Endometrial microvascular endothelial cells (primary cell): ENCODE results near the gene LCLAT1. TPM values are rescaled to one million over a fixed set of nuclear protein-coding genes. Genes with fewer than 3 reads are reported as not detected.

ENCODE experiments used
- in situ Hi-C: cut with HindIII; loops from 2 replicates; pipeline ENCODE4 v1.10.0; 2017; ENCODE audit warnings: low sequenced_read_pairs, low pct_unique_long_range_greater_than_20kb; ENCODE audit errors: inconsistent ontology term
- total RNA-seq: library from RNA; depleted of rRNA; stranded (reverse); fragments of >200 nt; gene quantifications from one replicate; pipeline ENCODE4 v1.2.3, GENCODE V29; 2015; ENCODE audit errors: inconsistent ontology term

Gene LCLAT1
- 16.8 TPM for total RNA-seq

DNA sequence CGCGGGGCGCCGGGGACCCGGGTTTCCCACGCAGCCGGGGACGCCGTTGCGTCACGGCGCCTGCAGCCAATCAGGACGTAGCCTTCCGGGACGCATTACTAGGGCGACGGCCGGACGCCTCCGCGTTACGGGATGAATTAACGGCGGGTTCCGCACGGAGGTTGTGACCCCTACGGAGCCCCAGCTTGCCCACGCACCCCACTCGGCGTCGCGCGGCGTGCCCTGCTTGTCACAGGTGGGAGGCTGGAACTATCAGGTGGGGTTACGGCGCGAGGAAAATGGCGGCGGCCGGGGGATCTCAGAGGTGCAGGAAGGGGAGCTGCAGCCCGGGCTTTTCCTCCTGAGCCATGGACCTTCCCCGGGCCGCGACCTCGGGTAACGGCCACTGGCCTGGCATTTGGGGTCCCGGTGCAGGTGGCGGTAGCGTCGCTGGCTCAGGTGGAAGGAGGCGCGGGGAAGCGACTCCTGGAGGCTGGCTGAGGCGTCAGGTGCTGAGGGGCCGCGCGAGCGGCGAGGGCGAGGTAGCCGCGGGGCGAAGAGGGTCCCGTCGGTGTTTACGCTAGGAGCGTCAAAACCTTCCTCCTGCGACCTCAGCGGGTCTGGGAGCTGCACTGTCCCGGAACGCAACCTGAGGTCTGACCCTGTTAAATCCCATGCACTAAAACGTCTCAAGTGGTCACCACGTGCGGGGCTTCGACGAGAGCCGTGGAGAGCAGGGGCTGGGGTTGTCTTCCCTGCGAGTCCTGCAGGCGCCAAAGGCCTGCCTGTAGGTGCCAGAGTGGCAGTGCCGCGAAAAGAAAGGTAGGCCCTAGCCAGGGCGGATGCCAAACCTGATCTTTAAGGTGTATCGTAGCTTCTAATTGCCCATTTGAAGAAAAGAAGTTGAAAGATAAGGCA lies at the start of gene LCLAT1:
Gene LCLAT1 (plus strand): TSS at position 98 of the 897 bp plus-strand sequence. CDS start 78,345 bp downstream, outside the sequence.
- in situ Hi-C loops, result loop anchor here (25.0 kb wide), 1 partner anchor 210 kb away; the partner anchor contains the start of gene LBH

DNA sequence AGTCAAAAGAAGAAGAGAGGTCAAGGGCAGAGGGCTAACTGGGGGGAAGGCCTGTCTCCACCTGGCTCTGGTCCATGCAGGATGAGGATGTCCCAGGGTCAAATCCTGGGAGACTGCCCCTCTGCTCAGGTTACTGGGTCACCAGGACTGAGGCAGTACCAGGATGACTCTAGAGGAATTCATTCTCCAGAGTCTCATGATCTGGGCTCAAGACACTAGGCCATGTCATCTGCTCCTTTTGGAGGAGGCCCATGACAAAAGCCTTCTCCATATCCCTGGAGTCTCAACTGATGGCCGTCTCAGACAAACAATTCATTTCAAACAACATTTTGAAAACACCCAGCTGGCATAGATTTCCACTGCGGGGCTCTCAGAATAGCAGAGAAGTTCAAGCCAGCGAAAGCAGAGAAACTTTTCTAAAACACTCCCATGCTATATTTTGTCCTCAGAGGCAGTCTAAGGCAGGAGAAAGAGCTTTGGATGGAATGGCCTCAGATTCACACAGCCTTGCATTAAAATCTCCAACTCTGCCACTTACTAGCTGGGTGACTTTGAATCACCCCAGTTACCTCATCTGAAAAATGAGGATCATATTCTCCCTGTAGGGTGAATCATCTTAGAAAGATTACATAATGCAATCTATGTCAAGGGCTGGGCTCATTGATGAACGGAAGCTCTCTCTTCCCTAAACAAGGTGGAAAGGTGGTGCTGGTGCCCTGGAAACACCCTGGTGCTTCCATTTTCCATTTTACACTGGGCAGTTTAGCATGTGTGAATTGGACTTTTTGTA lies 48.8 kb upstream of the LCLAT1 start:
- in situ Hi-C loops, result no loop called here

DNA sequence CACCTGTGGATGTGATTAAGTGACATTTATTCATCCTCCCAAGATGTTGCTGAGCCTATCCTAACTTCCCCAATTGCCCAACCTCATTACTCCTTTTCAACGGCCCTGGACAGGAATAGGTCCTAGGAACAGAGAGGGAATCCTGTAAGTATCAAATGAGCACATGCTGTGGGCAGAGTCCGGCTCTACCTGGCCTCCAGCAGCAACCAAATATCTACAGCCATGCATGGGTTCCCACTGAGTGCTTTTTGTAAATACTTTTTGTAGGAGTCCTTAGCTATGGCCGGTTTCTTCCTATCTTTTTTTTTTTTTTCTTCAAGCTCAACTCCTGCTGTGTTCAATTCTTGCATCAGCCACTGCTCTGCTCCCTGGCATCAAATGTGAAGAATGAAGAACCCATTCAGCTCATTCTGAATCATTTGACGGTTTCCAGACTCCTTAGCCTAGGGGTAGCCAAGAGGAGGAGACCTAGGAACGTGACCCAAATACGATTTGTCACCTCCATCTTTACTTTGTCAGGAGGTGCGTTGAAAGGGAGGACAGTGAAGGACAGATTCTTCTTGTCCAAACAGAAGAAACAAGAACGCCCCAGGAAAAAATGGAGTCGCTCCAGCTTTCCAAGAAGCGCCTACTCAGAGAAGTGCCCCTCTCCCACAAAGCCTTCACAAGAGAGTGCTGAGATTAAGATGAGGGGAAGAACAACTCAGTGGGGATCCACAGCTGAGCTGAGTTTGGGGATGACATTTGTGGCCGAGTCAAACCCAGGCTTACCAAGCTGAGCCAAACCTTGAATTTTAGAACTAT lies 46.7 kb upstream of the LCLAT1 start:
- in situ Hi-C loops, result no loop called here

DNA sequence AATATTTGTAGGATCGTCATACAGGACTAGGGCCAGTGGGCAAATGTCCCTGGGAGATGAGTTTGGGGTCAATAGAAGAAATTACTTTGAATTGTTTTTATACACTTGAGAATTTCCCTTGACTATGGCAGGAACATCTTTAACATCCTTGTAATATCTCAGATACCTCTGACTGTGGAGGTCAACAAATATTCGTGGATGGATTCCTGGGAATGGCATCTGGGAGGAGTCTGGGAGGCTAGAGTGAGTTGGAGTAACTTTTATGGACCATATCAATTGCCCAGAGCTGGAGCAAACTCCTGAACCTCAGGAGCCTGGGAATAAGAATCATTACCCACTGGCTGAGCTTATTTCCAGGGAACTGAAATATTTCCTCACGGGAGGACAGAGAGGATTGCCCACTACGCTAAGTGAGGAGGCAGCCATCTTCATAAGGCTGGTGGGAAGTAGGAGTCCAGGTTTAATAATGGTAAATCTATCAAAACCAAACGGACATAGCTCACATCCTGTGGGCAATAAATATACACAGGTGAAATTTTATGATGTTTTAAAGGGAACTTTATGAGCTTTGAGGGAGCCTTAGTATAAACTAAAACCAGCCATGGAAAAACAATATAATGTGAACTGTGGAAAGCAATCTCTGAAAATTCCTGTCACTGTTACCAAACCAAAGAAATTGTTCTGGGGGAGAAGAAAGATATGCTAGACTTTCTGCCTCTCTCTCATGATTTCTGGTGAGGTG lies 44.4 kb upstream of the LCLAT1 start:
- in situ Hi-C loops, result no loop called here

DNA sequence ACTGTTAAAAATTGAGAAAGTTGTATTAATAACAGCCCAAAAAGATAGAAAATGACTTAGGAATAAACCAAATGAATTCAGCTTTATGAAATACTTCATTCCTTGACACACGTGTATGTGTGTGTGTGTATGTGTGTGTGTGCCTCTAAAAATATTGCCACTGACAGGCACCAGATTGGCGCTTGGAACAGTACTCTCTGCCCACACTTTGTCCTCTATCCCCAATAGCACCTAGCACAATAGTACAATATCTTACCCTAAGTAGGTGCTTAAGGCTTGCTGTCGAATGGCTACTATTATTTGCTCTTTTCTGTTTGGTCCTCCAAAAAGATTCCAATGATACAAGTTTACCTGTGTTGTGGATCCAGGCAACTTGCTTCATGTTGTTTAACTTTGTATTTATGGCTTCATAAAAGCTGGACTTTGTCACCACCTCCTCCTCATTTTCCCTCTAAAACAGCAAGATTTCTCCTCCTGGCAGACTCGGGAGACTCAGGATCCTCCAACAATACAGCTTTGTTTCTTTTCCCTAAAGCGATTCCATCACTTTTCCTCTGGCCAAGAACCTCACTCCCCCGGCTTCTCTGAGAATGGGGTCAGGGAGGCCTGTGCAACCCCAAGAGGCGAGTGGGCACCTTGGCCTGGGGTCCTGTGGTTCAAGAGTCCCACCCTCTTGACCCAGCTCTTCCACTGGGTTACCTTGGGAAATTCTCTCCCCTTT lies 43.3 kb upstream of the LCLAT1 start:
- in situ Hi-C loops, result no loop called here

DNA sequence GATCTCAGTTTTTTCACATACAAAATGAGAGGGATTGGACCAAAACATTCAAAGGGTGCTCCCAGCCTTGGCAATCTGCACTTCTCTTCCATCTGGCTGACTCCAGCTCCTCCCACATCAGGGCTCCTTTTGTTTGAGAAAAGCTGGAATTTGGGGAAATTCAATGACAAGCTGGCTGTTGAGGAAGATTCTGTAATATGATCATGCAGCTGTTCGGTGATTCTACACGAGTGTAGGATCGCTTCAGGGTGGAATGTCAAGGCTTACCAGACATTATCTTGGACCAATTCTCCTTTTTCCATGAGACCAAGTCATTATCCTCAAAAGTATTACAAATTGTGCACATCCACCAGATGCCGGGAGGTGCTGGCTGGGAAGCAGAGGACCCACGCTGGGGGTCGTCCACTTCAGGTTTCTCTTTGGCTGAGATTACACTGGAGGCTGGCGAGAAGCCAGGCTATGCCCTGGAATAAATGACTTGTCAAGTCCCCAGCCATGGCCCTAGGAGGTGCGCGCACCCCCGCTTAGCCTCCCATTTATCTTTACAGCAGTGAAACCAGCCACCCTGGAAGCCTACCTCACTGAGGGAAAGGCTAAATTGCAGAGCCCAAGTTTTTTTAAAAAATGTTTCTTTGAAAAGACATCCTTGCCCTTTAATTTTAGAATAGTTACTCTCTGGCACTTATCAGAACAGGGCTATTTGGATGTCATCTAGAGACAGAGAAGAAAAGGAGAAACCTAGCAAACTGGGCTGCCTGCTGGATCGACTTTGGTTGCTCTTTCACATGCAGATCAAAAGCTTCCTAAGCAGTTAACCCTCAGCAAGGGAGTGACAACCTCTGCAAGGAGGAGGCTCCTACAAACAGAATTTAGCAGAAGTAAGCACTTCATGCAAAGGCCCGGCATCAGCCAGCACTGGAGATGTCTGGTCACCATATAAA lies 42.5 kb upstream of the LCLAT1 start:
- in situ Hi-C loops, result no loop called here

DNA sequence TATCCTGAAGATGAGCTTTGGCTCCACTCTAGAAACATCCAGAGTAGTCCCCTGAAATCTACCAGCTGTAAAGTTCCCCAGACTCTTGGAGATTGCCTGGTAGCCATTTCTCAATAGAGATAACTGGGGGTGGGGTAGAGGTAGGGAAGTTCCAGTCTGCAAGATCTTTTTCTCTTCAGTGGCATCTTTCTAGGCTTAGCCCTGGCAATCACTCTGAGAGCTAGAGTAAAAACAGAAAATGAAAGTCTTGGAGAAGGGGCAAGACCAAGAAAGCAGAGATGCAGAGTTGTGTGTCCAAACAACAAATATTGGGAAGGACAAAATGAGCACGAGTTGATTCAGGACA lies 41.8 kb upstream of the LCLAT1 start:
- in situ Hi-C loops, result no loop called here

DNA sequence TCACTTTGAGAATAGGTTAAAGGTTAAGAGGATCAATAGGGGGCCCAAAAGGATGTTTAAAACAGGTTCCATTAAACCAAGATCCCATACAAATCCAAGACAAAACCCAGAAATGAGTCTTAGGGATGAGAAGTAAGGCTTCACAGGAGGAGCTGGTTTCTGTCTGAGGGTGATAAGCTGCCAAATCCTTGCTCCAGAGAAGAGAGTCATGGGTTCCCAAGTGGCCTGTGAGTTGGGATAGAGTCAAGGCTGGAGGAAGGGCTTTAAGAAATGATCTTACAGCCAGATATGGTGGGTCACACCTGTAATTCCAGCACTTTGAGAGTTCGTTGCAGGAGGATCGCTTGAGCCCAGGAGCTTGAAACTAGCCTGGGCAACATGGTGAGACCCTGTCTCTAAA lies 40.2 kb upstream of the LCLAT1 start:
- in situ Hi-C loops, result no loop called here

DNA sequence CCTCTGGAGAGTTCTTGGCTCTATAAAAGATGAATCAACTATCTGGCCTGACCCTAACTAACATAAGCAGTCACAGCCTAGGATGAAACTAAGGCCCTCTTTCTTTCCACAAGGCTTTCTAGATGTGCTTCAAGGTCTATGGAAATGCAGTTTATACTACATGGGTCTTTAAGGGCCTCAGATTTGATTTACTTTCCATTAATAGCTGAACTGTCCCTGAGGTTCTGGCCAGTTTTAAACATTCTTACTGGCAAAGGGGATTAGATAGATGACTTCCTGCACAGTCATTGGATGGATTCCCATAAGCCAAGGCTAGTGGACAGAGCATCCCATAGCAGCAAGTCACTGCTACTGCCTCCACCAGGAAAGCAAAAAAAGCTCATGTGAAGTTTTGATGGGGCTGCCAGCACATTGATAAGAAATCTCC lies 38.1 kb upstream of the LCLAT1 start:
- in situ Hi-C loops, result no loop called here

DNA sequence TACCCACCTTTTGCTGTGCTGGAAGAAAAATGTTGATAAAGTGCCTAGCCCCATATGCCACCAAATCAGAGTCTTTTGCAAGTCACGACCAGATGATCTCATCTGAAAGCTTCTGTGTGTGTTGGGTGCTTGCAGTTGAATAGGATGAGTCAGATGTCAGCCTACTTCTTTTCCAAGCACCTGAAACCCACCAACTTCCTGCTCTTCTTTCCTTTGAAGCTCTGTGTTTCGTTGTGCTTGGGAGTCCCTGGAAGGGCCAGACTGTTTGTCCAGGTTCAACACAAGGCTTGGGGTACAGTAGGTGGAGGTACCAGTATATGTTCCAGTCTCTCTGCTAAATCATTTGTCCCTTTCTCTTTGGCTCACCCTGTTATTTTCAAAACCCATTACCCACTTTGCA lies 36.8 kb upstream of the LCLAT1 start:
- in situ Hi-C loops, result no loop called here

DNA sequence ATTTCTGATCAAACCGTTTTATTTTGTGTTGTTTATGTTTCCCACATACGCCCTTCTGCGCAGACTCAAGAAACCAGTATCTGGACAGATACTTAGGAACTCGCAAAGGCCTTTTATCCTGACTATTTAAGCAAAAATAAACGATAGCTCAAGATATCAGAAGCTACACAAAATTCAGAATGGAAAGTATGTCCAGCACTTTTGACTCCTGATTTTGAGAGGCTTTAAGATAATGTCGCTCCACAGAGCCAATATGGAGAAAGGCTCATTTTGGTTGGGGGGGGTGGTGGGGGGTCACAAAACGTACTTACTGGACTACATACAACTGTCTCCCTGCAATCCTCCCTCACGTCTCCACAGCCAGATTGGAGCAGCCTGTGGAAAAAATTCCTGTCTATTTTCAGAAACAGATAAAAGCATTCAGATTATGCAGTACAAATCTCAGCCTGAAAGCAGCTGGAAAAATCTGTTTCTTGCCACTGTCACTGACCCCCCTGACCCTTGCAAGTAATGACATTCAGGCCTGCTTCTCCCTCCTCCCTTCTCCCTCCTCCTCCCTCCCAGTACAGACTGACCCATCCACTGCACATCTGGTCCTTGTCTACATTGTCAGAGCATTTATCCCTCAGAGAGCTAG lies 34.9 kb upstream of the LCLAT1 start:
- in situ Hi-C loops, result no loop called here

DNA sequence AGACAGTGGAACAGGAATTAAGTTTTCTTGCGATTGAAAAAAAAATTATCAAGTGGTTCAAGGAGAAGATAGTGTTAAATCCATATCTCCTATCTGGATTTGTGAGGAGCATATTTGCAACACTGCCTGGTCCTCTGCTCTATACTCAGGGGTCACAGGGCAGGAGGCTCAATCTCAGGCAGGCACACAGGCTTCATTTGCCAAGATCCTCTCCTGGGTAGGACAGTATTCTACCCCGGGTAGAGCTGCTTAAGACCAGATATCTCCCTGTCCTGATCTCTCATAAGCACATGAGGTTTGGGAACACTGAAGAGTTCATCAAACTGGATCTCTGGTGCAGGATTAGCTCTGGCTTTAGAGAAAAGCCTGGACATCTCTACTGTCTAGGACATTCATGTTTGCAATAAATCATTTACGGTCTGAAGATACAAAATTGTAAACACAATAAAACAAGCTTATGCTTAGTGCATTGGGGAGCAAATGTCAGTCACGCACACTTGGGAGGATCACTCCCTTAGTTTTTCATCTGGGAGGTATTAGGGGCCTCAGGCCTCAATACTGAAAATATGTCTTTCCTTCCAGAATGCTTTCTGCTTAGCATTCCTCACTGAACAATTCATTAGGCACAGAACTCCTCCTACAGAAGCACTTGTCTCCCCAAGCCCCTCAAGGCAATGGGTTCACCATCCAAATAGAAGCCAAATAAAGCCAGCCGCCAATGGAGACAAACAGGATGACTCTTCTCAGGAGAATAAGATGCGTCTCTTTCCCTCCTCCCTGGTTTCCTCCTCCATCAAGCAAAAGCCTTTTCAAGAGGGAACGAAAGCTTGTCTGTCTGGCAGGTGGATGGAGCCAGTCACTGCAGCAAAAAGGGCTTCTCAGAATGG lies 34.1 kb upstream of the LCLAT1 start:
- in situ Hi-C loops, result no loop called here

DNA sequence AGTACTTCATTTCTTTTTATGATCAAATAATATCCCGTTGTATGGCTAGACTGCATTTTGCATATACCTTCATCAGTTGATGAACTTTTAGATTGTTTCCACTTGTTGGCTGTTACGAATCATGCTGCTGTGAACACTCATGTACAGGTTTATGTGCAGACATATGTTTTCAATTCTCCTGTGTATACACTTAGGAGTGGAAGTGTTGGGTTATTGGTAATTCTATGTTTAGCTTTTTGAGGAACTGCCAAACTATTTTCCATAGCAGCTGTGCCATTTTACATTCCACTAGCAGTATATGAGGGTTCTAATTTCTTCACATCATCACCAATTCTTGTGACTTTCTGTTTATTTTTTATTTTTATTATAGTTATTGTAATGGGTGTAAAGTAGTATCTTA lies 32.1 kb upstream of the LCLAT1 start:
- in situ Hi-C loops, result no loop called here

DNA sequence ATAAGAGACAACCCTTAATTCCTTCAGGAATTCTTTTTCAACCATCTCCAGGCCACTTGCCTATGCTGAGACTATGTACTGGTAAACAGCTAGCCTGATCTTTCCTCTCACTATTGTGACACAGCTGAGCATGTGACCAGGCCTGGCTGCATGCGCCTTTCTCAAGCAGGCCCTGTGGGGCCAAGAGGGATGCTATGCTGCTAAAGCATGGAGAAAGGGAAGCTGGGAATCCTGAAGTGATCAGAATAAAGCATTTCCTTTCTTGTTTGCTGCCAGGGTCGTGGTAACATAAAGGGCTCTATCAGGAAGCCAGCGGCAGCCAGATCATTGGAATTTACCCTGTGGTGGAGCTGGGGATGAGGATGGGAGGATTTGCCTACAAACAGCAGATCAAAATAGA lies 29.8 kb upstream of the LCLAT1 start:
- in situ Hi-C loops, result no loop called here

DNA sequence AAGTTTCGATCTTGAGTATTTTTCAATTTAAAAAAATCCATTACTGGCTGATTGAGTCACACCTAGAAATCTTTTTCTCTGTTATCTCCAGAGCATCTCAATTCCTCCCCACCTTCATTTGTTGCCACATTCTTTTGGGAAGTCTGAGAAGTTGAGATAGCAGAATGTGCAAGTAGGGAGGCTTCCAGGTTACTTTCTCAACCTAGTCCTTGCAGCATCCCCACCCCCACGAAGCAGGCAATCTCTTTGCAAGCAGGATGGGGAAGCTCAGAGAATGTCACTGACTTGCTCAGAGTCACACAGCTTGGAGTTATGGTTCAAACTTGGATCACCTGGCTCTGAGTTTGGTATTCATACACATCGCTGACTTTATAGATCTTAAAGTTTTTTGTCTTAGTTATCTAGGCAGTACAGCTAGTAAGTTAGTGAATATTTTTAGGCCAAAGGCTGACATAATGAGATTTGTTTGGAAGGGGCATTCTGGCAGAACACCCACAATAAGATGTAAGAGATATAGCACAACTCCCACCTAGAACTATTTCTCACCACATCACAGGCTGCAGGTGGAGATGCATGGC lies 25.9 kb upstream of the LCLAT1 start:
- in situ Hi-C loops, result no loop called here
